ENCODE data around the gene KANSL3.

DNA sequence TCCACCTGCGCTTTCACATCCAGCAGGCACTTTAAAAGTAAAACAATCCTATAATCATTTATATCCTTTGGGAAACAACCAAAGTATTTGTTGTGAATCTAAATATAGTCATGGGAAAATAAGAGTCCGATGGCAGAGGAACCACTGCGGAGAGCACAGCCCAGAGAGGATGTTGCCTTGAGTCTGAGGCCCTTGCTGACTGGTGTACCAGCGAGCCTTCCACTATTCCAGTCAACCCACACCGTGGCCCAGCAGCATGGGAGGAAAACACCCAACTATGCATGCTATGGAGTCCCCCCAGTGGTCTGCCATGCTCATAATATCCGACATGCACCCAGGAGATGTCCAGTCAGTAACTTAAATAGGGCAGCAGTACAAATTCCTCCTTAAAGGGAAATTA, 21.6 kb downstream of the KANSL3 start:
- TF ChIP-seq, protein P1, sequence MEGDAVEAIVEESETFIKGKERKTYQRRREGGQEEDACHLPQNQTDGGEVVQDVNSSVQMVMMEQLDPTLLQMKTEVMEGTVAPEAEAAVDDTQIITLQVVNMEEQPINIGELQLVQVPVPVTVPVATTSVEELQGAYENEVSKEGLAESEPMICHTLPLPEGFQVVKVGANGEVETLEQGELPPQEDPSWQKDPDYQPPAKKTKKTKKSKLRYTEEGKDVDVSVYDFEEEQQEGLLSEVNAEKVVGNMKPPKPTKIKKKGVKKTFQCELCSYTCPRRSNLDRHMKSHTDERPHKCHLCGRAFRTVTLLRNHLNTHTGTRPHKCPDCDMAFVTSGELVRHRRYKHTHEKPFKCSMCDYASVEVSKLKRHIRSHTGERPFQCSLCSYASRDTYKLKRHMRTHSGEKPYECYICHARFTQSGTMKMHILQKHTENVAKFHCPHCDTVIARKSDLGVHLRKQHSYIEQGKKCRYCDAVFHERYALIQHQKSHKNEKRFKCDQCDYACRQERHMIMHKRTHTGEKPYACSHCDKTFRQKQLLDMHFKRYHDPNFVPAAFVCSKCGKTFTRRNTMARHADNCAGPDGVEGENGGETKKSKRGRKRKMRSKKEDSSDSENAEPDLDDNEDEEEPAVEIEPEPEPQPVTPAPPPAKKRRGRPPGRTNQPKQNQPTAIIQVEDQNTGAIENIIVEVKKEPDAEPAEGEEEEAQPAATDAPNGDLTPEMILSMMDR (IDR thresholded peaks at IDR 0.05), result no peak
- TF ChIP-seq POLR2A (IDR thresholded peaks at IDR 0.05), result no peak

Measured in testis (tissue), 2 donors.